OCI-LY3 (cell line): ENCODE measurements around the gene KANSL2.
A peak's percentile ranks its signal among the peaks of the same experiment; 100 is the strongest.
"Not testable (repeated sequence)": the region's sequence is repeated elsewhere in the genome, so short reads cannot be mapped to it uniquely, and the experiment has no call there.

Experiments used
- H2AFZ ChIP-seq: fragments of 200-600, 300-600 bp; shearing (Covaris generic); 2 replicates; pipeline ENCODE4 v1.6.0; 2014; ENCODE audit warnings: antibody characterized with exemption, low read depth, low read length
- H3K27ac ChIP-seq: fragments of 200-600, 300-600 bp; sonication (generic); 2 replicates; pipeline ENCODE4 v1.5.1; 2014; ENCODE audit warnings: mild to moderate bottlenecking, low read length, moderate library complexity, mixed read lengths
- H3K27me3 ChIP-seq: fragments of 200-600, 300-600 bp; sonication (generic); 2 replicates; pipeline ENCODE4 v1.6.1; 2014; ENCODE audit warnings: low read depth, low read length, mixed read lengths
- H3K36me3 ChIP-seq: fragments of 200-600, 300-600 bp; sonication (generic); replicated peaks from 2 replicates; pipeline ENCODE3; 2014; ENCODE audit warnings: low read depth, low read length, mixed read lengths
- H3K4me1 ChIP-seq: fragments of 300-600, 200-600 bp; sonication (generic); 2 replicates; pipeline ENCODE4 v1.6.1; 2014; ENCODE audit warnings: low read length, mixed read lengths
- H3K4me2 ChIP-seq: fragments of 200-600, 300-600 bp; sonication (generic); 2 replicates; pipeline ENCODE4 v1.6.1; 2014; ENCODE audit warnings: low read length, mixed read lengths
- H3K4me3 ChIP-seq: fragments of 300-600, 200-600 bp; sonication (generic); 2 replicates; pipeline ENCODE4 v1.5.1; 2014; ENCODE audit warnings: antibody characterized with exemption, mild to moderate bottlenecking, low read length, moderate library complexity
- H3K79me2 ChIP-seq: fragments of 300-600, 200-600 bp; shearing (Covaris generic); 2 replicates; pipeline ENCODE4 v1.6.1; 2014; ENCODE audit warnings: mild to moderate bottlenecking, low read length, mixed read lengths
- H3K9ac ChIP-seq: fragments of 300-600, 200-600 bp; shearing (Covaris generic); 2 replicates; pipeline ENCODE4 v1.6.0; 2014; ENCODE audit warnings: mild to moderate bottlenecking, low read length, moderate library complexity
- H3K9me3 ChIP-seq: fragments of 200-600, 300-600 bp; shearing (Covaris generic); 2 replicates; pipeline ENCODE4 v1.6.1; 2014; ENCODE audit warnings: low read length, mixed read lengths; ENCODE audit not compliant: insufficient read depth
- H4K20me1 ChIP-seq: fragments of 200-600, 300-600 bp; sonication (generic); 2 replicates; pipeline ENCODE4 v1.6.1; 2016; ENCODE audit warnings: low read length, mixed read lengths; ENCODE audit not compliant: insufficient read depth
- EZH2phosphoT487 ChIP-seq: fragments of 200-600 bp; shearing (Covaris generic); IDR thresholded peaks from 2 replicates; pipeline ENCODE4 v1.6.1; 2018; ENCODE audit warnings: antibody characterized with exemption, mixed run types, low read depth
- TF ChIP-seq, protein P1 (sequence below): fragments of 200-600, 300-600 bp; sonication (generic); IDR thresholded peaks from 2 replicates; pipeline ENCODE4 v1.5.1; 2014; ENCODE audit warnings: antibody characterized with exemption, low read length, low read depth

The KANSL2 gene

DNA sequence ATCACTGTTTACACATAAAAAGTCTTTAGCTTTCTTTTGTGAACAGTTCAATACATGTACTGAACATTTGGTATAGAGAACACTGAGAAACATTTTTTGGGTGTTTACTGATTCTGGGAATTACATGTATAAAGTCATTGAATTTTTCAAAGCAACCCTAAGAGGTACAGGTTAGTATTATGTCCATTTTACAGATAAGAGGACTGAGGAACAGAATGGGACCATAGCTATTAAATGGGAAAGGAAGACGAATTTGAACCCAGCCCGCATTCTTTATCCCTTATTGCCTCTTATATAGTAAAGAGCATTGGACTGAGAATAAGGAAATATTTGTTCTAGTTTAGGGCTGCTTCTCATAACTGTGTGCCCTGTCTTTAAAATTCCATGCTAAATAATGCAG lies 889 bp upstream of the KANSL2 start:
- H3K4me1 ChIP-seq: peaks cover 23% of the 10 kb centered on the region
- no peaks in the 10 kb centered on the region for H3K27me3 ChIP-seq
- no peak overlapping the region for H3K27ac ChIP-seq
- no peaks in the 10 kb centered on the region for H3K9me3 ChIP-seq
- peak overlapping the region; percentile 59 for H3K4me2 ChIP-seq
- H3K4me3 ChIP-seq: peak overlapping the region; percentile 89
- H3K79me2 ChIP-seq: peaks cover 41% of the 10 kb centered on the region
- H3K9ac ChIP-seq: peak overlapping the region; percentile 64; the same call in 1 of the 2 replicates
- H3K36me3 ChIP-seq: peaks cover 28% of the 10 kb centered on the region
- TF ChIP-seq EZH2phosphoT487: no peak
- TF ChIP-seq, protein P1, sequence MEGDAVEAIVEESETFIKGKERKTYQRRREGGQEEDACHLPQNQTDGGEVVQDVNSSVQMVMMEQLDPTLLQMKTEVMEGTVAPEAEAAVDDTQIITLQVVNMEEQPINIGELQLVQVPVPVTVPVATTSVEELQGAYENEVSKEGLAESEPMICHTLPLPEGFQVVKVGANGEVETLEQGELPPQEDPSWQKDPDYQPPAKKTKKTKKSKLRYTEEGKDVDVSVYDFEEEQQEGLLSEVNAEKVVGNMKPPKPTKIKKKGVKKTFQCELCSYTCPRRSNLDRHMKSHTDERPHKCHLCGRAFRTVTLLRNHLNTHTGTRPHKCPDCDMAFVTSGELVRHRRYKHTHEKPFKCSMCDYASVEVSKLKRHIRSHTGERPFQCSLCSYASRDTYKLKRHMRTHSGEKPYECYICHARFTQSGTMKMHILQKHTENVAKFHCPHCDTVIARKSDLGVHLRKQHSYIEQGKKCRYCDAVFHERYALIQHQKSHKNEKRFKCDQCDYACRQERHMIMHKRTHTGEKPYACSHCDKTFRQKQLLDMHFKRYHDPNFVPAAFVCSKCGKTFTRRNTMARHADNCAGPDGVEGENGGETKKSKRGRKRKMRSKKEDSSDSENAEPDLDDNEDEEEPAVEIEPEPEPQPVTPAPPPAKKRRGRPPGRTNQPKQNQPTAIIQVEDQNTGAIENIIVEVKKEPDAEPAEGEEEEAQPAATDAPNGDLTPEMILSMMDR: no peak
- 0 out of 2 replicates have a peak overlapping the region, but pooled peaks have one; percentile 49 for H2AFZ ChIP-seq
- no peaks in the 10 kb centered on the region for H4K20me1 ChIP-seq

DNA sequence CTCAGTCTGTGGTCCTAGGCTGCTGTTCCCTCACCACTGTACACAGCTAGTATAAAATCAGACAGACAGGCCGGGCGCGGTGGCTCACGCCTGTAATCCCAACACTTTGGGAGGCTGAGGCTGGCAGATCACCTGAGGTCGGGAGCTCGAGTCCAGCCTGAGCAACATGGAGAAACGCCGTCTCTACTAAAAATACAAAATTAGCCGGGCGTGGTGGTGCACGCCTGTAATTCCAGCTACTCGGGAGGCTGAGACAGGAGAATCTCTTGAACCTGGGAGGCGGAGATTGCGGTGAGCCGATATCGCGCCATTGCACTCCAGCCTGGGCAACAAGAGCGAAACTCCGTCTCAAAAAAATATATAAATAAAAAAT lies 481 bp upstream of the KANSL2 start:
- peaks cover 23% of the 10 kb centered on the region for H3K4me1 ChIP-seq
- not testable (repeated sequence) for H3K27ac ChIP-seq, H4K20me1 ChIP-seq, H3K9me3 ChIP-seq, H3K27me3 ChIP-seq
- H3K4me2 ChIP-seq: peak overlapping the region; percentile 59
- peak overlapping the region; percentile 89 for H3K4me3 ChIP-seq
- peaks cover 28% of the 10 kb centered on the region for H3K36me3 ChIP-seq
- H3K9ac ChIP-seq: peak overlapping the region; percentile 64
- peak overlapping the region; percentile 85; the same call in 1 of the 2 replicates for H2AFZ ChIP-seq
- peaks cover 45% of the 10 kb centered on the region for H3K79me2 ChIP-seq

DNA sequence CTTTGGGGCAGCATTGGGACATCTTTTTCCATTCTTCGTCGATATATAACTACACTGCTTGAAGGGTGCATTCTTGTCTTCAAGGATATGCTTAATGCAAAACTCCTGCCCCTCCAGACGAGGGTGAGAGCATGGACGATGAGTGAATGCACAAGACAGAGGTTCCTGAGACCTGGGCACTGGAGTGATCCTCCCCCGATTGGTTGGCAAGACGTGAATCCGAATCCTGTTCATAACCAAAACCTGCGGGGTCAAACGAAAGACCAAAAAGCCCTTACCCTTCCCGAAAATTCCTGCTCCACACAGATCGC lies 684 bp downstream of the KANSL2 start:
- H3K4me1 ChIP-seq: peaks cover 23% of the 10 kb centered on the region
- peak overlapping the region; percentile 89 for H3K4me3 ChIP-seq
- H3K9ac ChIP-seq: peak overlapping the region; percentile 85
- peak overlapping the region; percentile 69 for H3K4me2 ChIP-seq
- no peak overlapping the region for H2AFZ ChIP-seq
- no peaks in the 10 kb centered on the region for H3K9me3 ChIP-seq
- peaks cover 56% of the 10 kb centered on the region for H3K79me2 ChIP-seq
- no peaks in the 10 kb centered on the region for H4K20me1 ChIP-seq
- peak overlapping the region; percentile 59 for H3K27ac ChIP-seq
- no peak for TF ChIP-seq EZH2phosphoT487
- TF ChIP-seq, protein P1: no peak
- no peaks in the 10 kb centered on the region for H3K27me3 ChIP-seq
- peaks cover 36% of the 10 kb centered on the region for H3K36me3 ChIP-seq

DNA sequence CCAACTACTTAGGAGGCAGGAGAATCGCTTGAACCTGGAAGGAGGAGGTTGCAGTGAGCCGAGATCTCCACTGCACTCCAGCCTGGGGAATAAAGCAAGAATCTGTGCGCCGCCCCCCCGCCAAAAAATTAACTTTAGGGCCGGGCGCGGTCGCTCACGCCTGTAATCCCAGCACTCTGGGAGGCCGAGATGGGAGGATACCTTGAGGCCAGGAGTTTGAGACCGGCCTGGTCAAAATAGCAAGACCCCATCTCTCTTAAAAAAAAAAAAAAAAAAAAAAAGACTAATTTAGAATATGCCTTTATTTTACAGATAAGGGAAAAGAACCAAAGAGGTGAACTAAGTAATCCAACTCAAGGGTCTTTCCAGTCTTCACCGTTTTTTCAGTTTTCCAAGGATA lies 1.2 kb downstream of the KANSL2 start:
- H2AFZ ChIP-seq: no peak overlapping the region

More for the DNA sequence above, 1.2 kb downstream of the KANSL2 start:
- Histone ChIP-seq H3K4me3 (peak overlapping the region; percentile 89), H3K27me3 (no peaks in the 10 kb centered on the region), H3K79me2 (peaks cover 61% of the 10 kb centered on the region), H3K4me1 (peaks cover 23% of the 10 kb centered on the region), H3K4me2 (peak overlapping the region; percentile 69), H3K9ac (peak overlapping the region; percentile 85), H3K9me3 (no peaks in the 10 kb centered on the region), H3K27ac (no peak overlapping the region), H3K36me3 (peaks cover 39% of the 10 kb centered on the region), H4K20me1 (no peaks in the 10 kb centered on the region)
- TF ChIP-seq, protein P1: no peak
- no peak for TF ChIP-seq EZH2phosphoT487
